T-helper 2 cell treated with Interferon-gamma antibody and Interleukin-4, amounts not matched to agents 100 ng/mL and 5 ng/mL, for 36 hours (primary cell): ENCODE data around the gene RUBCNL. TPM values are rescaled to one million over a fixed set of nuclear protein-coding genes. Genes with fewer than 3 reads are reported as not detected.

Experiments used
- intact Hi-C: fragments of 100-400 bp; cut with micrococcal nuclease; formaldehyde crosslinking; loops from one replicate; pipeline ENCODE4 v1.15.1; 2023
- total RNA-seq: library from RNA; stranded (reverse); gene quantifications from 2 replicates; pipeline ENCODE4 v1.2.3, GENCODE V29; 2022

RUBCNL gene
- total RNA-seq, 1 donor from 2014 or later: 0.57 TPM

DNA sequence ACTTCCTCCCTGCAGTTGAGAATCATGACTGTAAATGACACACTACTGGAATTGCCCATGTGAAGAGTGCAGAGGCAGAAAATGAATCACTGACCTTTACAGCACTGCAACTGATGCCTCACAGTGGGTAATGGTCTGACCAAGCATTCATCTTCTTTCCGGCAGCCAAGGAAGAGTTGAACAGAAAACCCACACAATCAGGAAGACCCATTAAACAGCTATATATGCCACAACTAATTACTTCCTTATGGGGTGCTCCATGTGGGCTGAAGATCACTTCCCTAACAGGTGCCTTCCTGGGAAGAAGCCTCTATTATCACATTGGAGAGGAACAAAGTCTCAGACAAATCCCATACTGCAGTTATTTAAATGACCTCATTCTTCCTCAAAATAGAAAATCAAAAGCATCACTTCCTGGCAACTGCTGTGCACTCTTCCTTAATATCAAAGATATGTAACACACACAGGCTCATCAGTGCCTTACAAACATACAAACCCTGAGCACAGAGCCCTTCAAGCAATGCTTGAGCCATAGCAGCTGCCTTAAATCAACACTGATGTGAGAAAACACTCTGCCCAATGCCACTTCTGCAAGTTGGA lies 45.8 kb downstream of the RUBCNL start:
- intact Hi-C loops: no loop called here

DNA sequence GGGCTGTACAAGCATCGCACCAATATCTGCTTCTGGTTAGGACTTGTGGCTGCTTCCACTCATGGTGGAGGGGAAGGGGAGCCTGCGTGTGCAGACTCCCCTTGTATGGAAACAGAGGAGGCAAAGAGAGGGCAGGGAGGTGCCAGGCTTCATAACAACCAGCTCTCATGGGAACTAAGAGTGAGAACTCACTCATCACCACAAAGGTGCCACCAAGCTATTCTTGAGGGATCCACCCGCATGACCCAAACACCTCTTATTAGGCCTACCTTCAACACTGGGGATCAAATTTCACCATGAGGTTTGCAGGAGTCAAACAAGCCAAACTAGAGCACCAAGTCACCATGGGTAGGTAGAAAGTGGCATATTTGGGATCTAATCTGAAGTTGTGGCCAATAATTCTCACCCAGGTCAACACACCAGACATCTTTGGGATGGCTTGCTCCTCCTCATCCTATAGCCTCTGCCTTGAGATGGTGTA lies 46.4 kb downstream of the RUBCNL start:
- intact Hi-C loops: no loop called here

DNA sequence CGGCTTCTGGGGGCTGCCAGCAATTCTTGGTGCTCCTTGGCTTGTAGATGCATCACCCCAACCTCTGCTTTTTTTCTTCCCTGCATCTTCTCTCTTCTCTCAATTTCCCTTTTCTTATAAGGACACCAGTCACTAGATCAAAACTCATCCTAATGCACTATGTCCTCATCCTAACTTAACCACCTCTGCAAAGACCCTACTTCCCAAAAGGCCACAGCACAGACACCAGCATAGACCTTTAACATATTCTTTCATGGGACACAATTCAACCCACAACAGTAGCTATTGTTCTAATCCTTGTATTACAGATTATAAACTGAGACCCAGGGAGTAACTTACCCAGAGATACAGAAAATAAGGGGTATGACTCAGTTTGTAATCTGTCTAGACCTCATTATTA lies 47.0 kb downstream of the RUBCNL start:
- intact Hi-C loops: no loop called here

GRCh38 chr13:46339035-46339666 lies 47.9 kb downstream of the RUBCNL start:
- intact Hi-C loops: loop anchor here (10.0 kb wide), 2 partner anchors 216 to 326 kb away; partner anchors contain the start of gene LRCH1

DNA sequence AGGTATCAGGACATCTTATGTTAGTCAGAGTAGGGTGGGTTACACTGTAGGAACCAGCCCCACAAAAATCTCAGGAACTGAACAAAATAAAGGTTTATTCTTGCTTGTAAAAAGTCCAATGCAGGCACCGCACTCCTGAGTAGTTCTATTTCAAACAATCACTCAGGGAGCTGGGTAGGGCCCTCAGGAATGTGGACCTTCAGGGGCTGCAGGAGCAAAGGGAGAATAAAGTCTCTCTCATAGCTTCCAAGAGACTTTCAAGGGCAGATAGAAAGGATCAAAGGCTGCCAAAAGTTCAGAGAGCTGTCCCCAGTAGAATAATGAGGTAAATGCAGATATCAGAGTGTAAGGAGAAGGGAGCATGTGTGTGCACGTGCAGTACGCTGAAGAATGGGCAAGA lies 49.4 kb downstream of the RUBCNL start:
- intact Hi-C loops: loop anchor here (10.0 kb wide), 2 partner anchors 217 to 327 kb away; partner anchors contain the start of gene LRCH1

- intact Hi-C loops: loop anchor here (10.0 kb wide), 2 partner anchors 221 to 331 kb away; partner anchors contain the start of gene LRCH1
Observed at GRCh38 chr13:46334035-46334822, 52.8 kb downstream of the RUBCNL start.

GRCh38 chr13:46332772-46333171 lies 54.3 kb downstream of the RUBCNL start:
- intact Hi-C loops: loop anchor here (10.0 kb wide), 2 partner anchors 222 to 332 kb away; partner anchors contain the start of gene LRCH1

GRCh38 chr13:46329624-46330023 lies 57.4 kb downstream of the RUBCNL start:
- intact Hi-C loops: loop anchor here (10.0 kb wide), 2 partner anchors 225 to 335 kb away; partner anchors contain the start of gene LRCH1

- intact Hi-C loops: no loop called here
Observed at GRCh38 chr13:46327246-46327645, 59.8 kb downstream of the RUBCNL start.

GRCh38 chr13:46324976-46325375 lies 62.1 kb downstream of the RUBCNL start:
- intact Hi-C loops: loop anchor here (5.0 kb wide), 1 partner anchor 143 kb away; the partner anchor contains the start of gene LCP1

DNA sequence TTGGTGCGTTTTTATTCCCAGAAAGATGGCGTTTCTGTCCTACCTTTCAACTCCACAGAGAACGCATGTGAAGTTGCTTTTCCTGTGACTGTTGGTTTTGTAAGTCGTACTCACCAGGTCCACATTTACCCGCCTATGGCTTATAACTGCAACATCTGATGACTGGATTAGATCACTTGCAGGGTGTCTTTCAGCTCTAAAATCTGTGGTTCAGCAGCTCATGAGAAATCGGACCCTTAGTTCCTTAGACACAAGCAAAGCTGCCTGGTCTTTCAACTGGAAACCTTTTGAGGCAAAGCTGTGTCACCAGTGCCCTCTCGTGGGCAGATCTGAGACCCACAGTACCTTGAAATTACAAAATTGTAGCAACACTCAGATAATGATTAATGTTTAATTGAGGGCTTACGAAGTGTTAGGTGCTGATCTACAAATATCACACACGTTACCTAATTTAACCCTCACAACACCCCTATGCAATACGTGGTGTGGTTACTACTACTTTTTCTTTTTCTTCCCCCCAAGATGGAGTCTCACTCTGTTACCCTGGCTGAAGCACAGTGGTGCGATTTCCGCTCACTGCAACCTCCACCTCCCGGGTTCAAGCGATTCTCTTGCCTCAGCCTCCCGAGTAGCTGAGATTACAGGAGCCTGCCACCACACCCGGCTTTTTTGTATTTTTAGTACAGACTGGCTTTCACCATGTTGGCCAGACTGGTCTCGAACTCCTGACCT lies 65.4 kb downstream of the RUBCNL start:
- intact Hi-C loops: loop anchor here (1.0 to 5.0 kb wide), 7 partner anchors 33 to 810 kb away; partner anchors contain the start of gene LCP1

- intact Hi-C loops: loop anchor here (1.0 to 5.0 kb wide), 7 partner anchors 32 to 810 kb away; partner anchors contain the start of gene LCP1
Observed at GRCh38 chr13:46320821-46321220, 66.2 kb downstream of the RUBCNL start.

- intact Hi-C loops: loop anchor here (2.0 to 5.0 kb wide), 4 partner anchors 32 to 514 kb away; partner anchors contain the start of gene LCP1
Observed at GRCh38 chr13:46320406-46320805, 66.6 kb downstream of the RUBCNL start.

- intact Hi-C loops: no loop called here
Observed at GRCh38 chr13:46318986-46319385, 68.1 kb downstream of the RUBCNL start.

- intact Hi-C loops: no loop called here
Observed at GRCh38 chr13:46317120-46317519, 69.9 kb downstream of the RUBCNL start.

DNA sequence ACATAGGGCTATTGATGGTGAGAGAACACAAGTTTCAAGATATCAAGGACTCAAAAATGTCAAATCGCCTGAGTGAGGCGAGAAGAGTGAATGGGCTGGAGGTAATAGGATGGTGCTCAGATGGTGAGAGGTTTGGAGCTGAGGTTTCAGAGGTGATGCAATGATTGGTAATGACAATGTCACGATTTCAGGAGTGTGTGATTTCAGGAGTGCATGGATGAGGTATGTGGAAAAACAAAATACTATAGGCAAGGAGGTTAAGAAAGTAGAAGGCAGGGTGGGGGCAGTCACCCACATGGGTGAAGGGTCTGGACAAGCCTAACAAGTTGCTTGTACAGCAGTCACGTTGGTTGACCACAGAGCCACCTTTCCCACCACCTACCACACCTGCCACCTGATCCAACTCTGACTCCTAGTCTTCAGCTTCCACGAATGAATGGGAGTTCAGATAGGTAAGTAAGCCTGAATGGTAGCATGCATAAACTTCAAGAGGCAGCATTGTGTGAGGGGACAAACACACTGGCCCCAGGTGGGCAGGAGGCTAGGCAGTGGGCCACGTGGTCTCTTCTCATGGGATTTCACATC lies 71.5 kb downstream of the RUBCNL start:
- intact Hi-C loops: no loop called here

GRCh38 chr13:46315036-46315435 lies 72.0 kb downstream of the RUBCNL start:
- intact Hi-C loops: no loop called here

- intact Hi-C loops: no loop called here
Observed at GRCh38 chr13:46314587-46314986, 72.5 kb downstream of the RUBCNL start.

DNA sequence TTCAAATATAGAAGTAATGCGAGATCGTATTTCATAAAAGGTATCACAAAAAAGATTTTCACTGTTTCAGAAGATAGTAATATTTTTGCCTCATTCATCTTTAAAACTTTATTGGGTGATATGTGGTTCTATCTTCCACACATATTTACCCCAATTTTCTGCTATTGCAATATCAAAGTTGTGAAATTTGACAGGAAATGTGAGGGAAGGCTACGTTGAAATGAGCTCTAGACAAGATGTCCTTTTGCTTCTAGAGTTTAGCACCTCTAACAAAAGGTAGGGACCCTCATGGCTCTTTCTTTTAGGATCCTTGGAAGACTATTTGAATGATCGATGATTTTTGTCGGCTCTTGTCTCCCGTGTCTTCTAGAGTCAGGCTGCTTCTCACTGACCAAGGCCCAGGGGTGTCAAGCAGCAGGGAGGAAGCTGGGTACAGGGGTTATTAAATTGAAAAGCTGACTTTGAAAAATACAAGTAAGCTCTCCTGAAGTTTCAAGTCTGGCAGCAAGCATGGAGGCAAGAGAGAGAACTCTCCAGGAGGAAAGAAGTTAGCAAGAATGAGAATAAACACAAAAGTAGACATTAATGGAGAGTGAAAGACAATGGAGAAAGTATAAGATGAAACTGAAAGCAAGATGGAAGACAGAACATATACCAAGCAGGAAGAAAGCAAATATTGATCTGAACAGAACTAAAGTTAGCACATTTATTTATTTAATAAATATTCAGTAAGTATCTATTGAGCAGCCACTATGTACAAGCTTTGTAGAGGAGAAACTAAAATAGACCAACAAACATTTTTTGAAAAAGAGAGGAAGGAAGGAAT lies 73.4 kb downstream of the RUBCNL start:
- intact Hi-C loops: no loop called here

GRCh38 chr13:46313024-46313423 lies 74.0 kb downstream of the RUBCNL start:
- intact Hi-C loops: no loop called here
